Muscle of leg (tissue), 11 donors: ENCODE results near the gene SPEF2. TPM values are rescaled to one million over a fixed set of nuclear protein-coding genes. Genes with fewer than 3 reads are reported as not detected.

Experiments
- DNase-seq: peaks from one replicate; pipeline ENCODE4 v3.0.0; 2013
- H3K27ac ChIP-seq: one replicate; pipeline ENCODE4 v1.5.1; 2013; ENCODE audit warnings: mild to moderate bottlenecking, low read length, control low read depth
- H3K27me3 ChIP-seq: one replicate; pipeline ENCODE4 v1.6.1; 2013; ENCODE audit warnings: low read length; ENCODE audit not compliant: control insufficient read depth, insufficient read depth
- H3K36me3 ChIP-seq: one replicate; pipeline ENCODE4 v1.6.1; 2013; ENCODE audit warnings: low read length; ENCODE audit not compliant: control insufficient read depth, insufficient read depth
- H3K4me1 ChIP-seq: one replicate; pipeline ENCODE4 v1.6.1; 2013; ENCODE audit warnings: low read length; ENCODE audit not compliant: control insufficient read depth, insufficient read depth
- H3K4me3 ChIP-seq: one replicate; pipeline ENCODE4 v1.5.1; 2013; ENCODE audit warnings: low read length, control low read depth
- H3K9me3 ChIP-seq: replicated peaks from 2 replicates; pipeline ENCODE4 v1.6.1; 2013; ENCODE audit warnings: low read depth, low read length; ENCODE audit not compliant: control insufficient read depth
- WGBS: methylation state at CpG from one replicate; pipeline ENCODE4 v1.1.5; 2013; ENCODE audit warnings: missing lambda C conversion rate; ENCODE audit not compliant: insufficient coverage; 5-methylcytosine and 5-hydroxymethylcytosine counted together
- polyA plus RNA-seq, 8 donors: library from polyadenylated mRNA; unstranded; fragments of 120-200 nt; gene quantifications; one replicate each; pipeline versions ENCODE4 v1.2.1 to v1.2.3, GENCODE V29; 2013; ENCODE audit warnings: inconsistent platforms in 1 of 8, low replicate concordance in 1 of 8; ENCODE audit not compliant: insufficient read length in 8 of 8, insufficient read depth in 1 of 8
- total RNA-seq: library from RNA; stranded (reverse); fragments of 120-200 nt; gene quantifications from one replicate; pipeline ENCODE4 v1.2.4, GENCODE V29; 2013

Gene SPEF2
- total and polyA plus RNA-seq, 9 donors = 5.1 to 10.3 (median 8.3) TPM

GRCh38 chr5:35617060-35617434, 616 bp upstream of the SPEF2 start:
- H3K27me3 ChIP-seq = no peaks in the 10 kb centered on the region
- H3K9me3 ChIP-seq = no peaks in the 10 kb centered on the region
- no peaks in the 10 kb centered on the region for H3K36me3 ChIP-seq
- WGBS = 11% methylated on average over 2 of the region's 3 CpGs
- no peak for DNase-seq
- H3K4me3 ChIP-seq = peak overlapping the region; percentile 78
- H3K27ac ChIP-seq = no peak overlapping the region
- no peaks in the 10 kb centered on the region for H3K4me1 ChIP-seq

GRCh38 chr5:35618304-35618636, 607 bp downstream of the SPEF2 start:
- no CpG with 5 or more reads among the region's 4 CpGs for WGBS
- no peak for DNase-seq
- peak overlapping the region; percentile 78 for H3K4me3 ChIP-seq
- H3K27ac ChIP-seq = no peak overlapping the region
- H3K36me3 ChIP-seq = no peaks in the 10 kb centered on the region
- H3K9me3 ChIP-seq = no peaks in the 10 kb centered on the region
- H3K27me3 ChIP-seq = no peaks in the 10 kb centered on the region
- no peaks in the 10 kb centered on the region for H3K4me1 ChIP-seq

GRCh38 chr5:35618781-35619180, 1.1 kb downstream of the SPEF2 start:
- Histone ChIP-seq H3K36me3 (no peaks in the 10 kb centered on the region), H3K27me3 (no peaks in the 10 kb centered on the region), H3K4me1 (no peaks in the 10 kb centered on the region), H3K4me3 (no peak overlapping the region), H3K27ac (no peak overlapping the region), H3K9me3 (no peaks in the 10 kb centered on the region)
- WGBS = no CpG with 5 or more reads among the region's 2 CpGs
- DNase-seq = no peak

GRCh38 chr5:35622974-35623373, 5.3 kb downstream of the SPEF2 start:
- no peak for DNase-seq
- 82% methylated on average over 2 of the region's 3 CpGs for WGBS
- H3K4me1 ChIP-seq = no peaks in the 10 kb centered on the region
- no peak overlapping the region for H3K4me3 ChIP-seq
- H3K36me3 ChIP-seq = no peaks in the 10 kb centered on the region
- no peaks in the 10 kb centered on the region for H3K9me3 ChIP-seq
- H3K27me3 ChIP-seq = no peaks in the 10 kb centered on the region
- H3K27ac ChIP-seq = no peak overlapping the region

GRCh38 chr5:35623991-35624390, 6.3 kb downstream of the SPEF2 start:
- no peaks in the 10 kb centered on the region for H3K9me3 ChIP-seq
- no peaks in the 10 kb centered on the region for H3K4me1 ChIP-seq
- no peaks in the 10 kb centered on the region for H3K36me3 ChIP-seq
- no peaks in the 10 kb centered on the region for H3K27me3 ChIP-seq
- DNase-seq = no peak
- no peak overlapping the region for H3K4me3 ChIP-seq
- no peak overlapping the region for H3K27ac ChIP-seq

- Histone ChIP-seq H3K36me3 (no peaks in the 10 kb centered on the region), H3K9me3 (no peaks in the 10 kb centered on the region), H3K27me3 (no peaks in the 10 kb centered on the region), H3K4me3 (no peak overlapping the region), H3K4me1 (no peaks in the 10 kb centered on the region), H3K27ac (no peak overlapping the region)
- WGBS = no CpG with 5 or more reads among the region's 1 CpG
- DNase-seq = no peak
Observed at GRCh38 chr5:35626108-35626507, 8.4 kb downstream of the SPEF2 start.

- Histone ChIP-seq H3K4me1 (no peaks in the 10 kb centered on the region), H3K4me3 (no peak overlapping the region), H3K36me3 (no peaks in the 10 kb centered on the region), H3K9me3 (no peaks in the 10 kb centered on the region), H3K27ac (no peak overlapping the region), H3K27me3 (no peaks in the 10 kb centered on the region)
- no peak for DNase-seq
- WGBS = no CpG with 5 or more reads among the region's 1 CpG
Observed at GRCh38 chr5:35626553-35626952, 8.9 kb downstream of the SPEF2 start.

- Histone ChIP-seq H3K4me3 (no peak overlapping the region), H3K36me3 (peaks cover 2% of the 10 kb centered on the region)
- no peak for DNase-seq
Observed at GRCh38 chr5:35634326-35634725, 16.7 kb downstream of the SPEF2 start.

GRCh38 chr5:35640623-35641022, 23.0 kb downstream of the SPEF2 start:
- Histone ChIP-seq H3K36me3 (no peaks in the 10 kb centered on the region), H3K4me1 (no peaks in the 10 kb centered on the region), H3K9me3 (no peaks in the 10 kb centered on the region), H3K27ac (no peak overlapping the region), H3K4me3 (no peak overlapping the region), H3K27me3 (no peaks in the 10 kb centered on the region)
- WGBS = no CpG with 5 or more reads among the region's 4 CpGs
- no peak for DNase-seq

More at GRCh38 chr5:35634326-35634725, 16.7 kb downstream of the SPEF2 start:
- Histone ChIP-seq H3K4me1 (no peaks in the 10 kb centered on the region), H3K27ac (no peak overlapping the region), H3K9me3 (no peaks in the 10 kb centered on the region), H3K27me3 (no peaks in the 10 kb centered on the region)

GRCh38 chr5:35644543-35644942, 26.9 kb downstream of the SPEF2 start:
- no CpG with 5 or more reads among the region's 3 CpGs for WGBS
- no peaks in the 10 kb centered on the region for H3K27me3 ChIP-seq
- H3K27ac ChIP-seq = no peak overlapping the region
- no peak for DNase-seq
- no peak overlapping the region for H3K4me3 ChIP-seq
- no peaks in the 10 kb centered on the region for H3K36me3 ChIP-seq
- no peaks in the 10 kb centered on the region for H3K4me1 ChIP-seq
- H3K9me3 ChIP-seq = no peaks in the 10 kb centered on the region

- Histone ChIP-seq H3K4me1 (no peaks in the 10 kb centered on the region), H3K9me3 (no peaks in the 10 kb centered on the region), H3K27ac (no peak overlapping the region), H3K27me3 (no peaks in the 10 kb centered on the region), H3K4me3 (no peak overlapping the region), H3K36me3 (no peaks in the 10 kb centered on the region)
- DNase-seq = no peak
- no CpG with 5 or more reads among the region's 1 CpG for WGBS
Observed at GRCh38 chr5:35647128-35647527, 29.5 kb downstream of the SPEF2 start.
